Measurements from ENCODE around the gene TSPAN1. TPM values are rescaled to one million over a fixed set of nuclear protein-coding genes. Genes with fewer than 3 reads are reported as not detected.

Gene TSPAN1
- total RNA-seq (not detected), polyA plus RNA-seq (not detected), total RNA-seq (not detected)

- no peaks in the 10 kb centered on the region for H3K4me1 ChIP-seq (ENCODE audit: control insufficient read depth in 2 of 2, insufficient read depth in 2 of 2, low read length in 2 of 2)
- no peaks in the 10 kb centered on the region for H3K4me1 Mint-ChIP-seq
- H3K27ac Mint-ChIP-seq, result no peak within 1 kb of the TSS
- ATAC-seq (no peak), DNase-seq (peak in 1 of 9 donors; percentile 2)
- peaks cover 0 to 1% (median 0%) of the 10 kb centered on the region in 11 donors for H3K9me3 Mint-ChIP-seq
- H3K4me3 ChIP-seq (ENCODE audit: low read length), result no peak within 1 kb of the TSS
- ChIA-PET CTCF (interaction anchor here (10.7 kb wide), 1 partner anchor 139 kb away, joined by 119 read pairs; no protein-coding TSS in a partner anchor), POLR2A (interaction anchor here (0.6 kb wide), 1 partner anchor 348 kb away, joined by 3 read pairs; no protein-coding TSS in a partner anchor)
- H3K36me3 ChIP-seq (ENCODE audit: control insufficient read depth in 2 of 3, insufficient read depth in 3 of 3, low read length in 3 of 3), result no peaks in the 10 kb centered on the region
- H3K4me3 Mint-ChIP-seq, result no peak within 1 kb of the TSS
- intact Hi-C loops (cut with micrococcal nuclease), result no loop called here
- no peaks in the 10 kb centered on the region for H3K9me3 ChIP-seq (ENCODE audit: control insufficient read depth in 2 of 3, low read length in 3 of 3)
- no peaks in the 10 kb centered on the region for H3K36me3 Mint-ChIP-seq
- H3K27me3 Mint-ChIP-seq, result peaks cover 0 to 4% (median 0%) of the 10 kb centered on the region in 5 donors
- H3K27ac ChIP-seq (ENCODE audit: low read depth, low read length), result no peak within 1 kb of the TSS
- H3K27me3 ChIP-seq (ENCODE audit: control insufficient read depth in 2 of 2, insufficient read depth in 2 of 2, low read length in 2 of 2), result no peaks in the 10 kb centered on the region
Observed at GRCh38 chr1:46174448-46175231, at the start of gene TSPAN1. TSS of gene TSPAN1 (plus strand) at chr1:46175087. CDS start at chr1:46181108, 6,021 bp downstream.

- peaks cover 45 to 59% (median 50%) of the 10 kb centered on the region in 5 donors for H3K27me3 Mint-ChIP-seq
- ChIA-PET POLR2A (no interaction called here), CTCF (no interaction called here)
- H3K27ac Mint-ChIP-seq, result no peak overlapping the region
- Histone ChIP-seq H3K4me3 (ENCODE audit: low read length) (no peak overlapping the region), H3K9me3 (ENCODE audit: control insufficient read depth in 2 of 3, low read length in 3 of 3) (no peaks in the 10 kb centered on the region), H3K27me3 (ENCODE audit: control insufficient read depth in 2 of 2, insufficient read depth in 2 of 2, low read length in 2 of 2) (peaks cover 4 to 10% of the 10 kb centered on the region in 2 donors), H3K4me1 (ENCODE audit: control insufficient read depth in 2 of 2, insufficient read depth in 2 of 2, low read length in 2 of 2) (peaks cover 3 to 7% of the 10 kb centered on the region in 2 donors), H3K27ac (ENCODE audit: low read depth, low read length) (no peak overlapping the region), H3K36me3 (ENCODE audit: control insufficient read depth in 2 of 3, insufficient read depth in 3 of 3, low read length in 3 of 3) (peaks cover 0 to 5% (median 0%) of the 10 kb centered on the region in 3 experiments)
- H3K4me1 Mint-ChIP-seq, result peaks cover 13 to 30% (median 22%) of the 10 kb centered on the region in 7 donors
- no peak overlapping the region for H3K4me3 Mint-ChIP-seq
- DNase-seq, result no peak
- no peak for ATAC-seq
- peaks cover 0 to 3% (median 0%) of the 10 kb centered on the region in 11 donors for H3K9me3 Mint-ChIP-seq
- no peaks in the 10 kb centered on the region for H3K36me3 Mint-ChIP-seq
- intact Hi-C loops (cut with micrococcal nuclease), result no loop called here
Observed at GRCh38 chr1:46128344-46128743, 46.5 kb upstream of the TSPAN1 start.

GRCh38 chr1:46130121-46130520 lies 44.8 kb upstream of the TSPAN1 start:
- intact Hi-C loops (cut with micrococcal nuclease), result loop anchor here in 1 of 2 donors (5.0 kb wide), 1 partner anchor 63 kb away; no protein-coding TSS in a partner anchor
- Histone ChIP-seq H3K27me3 (ENCODE audit: control insufficient read depth in 2 of 2, insufficient read depth in 2 of 2, low read length in 2 of 2) (peaks cover 4 to 10% of the 10 kb centered on the region in 2 donors), H3K36me3 (ENCODE audit: control insufficient read depth in 2 of 3, insufficient read depth in 3 of 3, low read length in 3 of 3) (peaks cover 0 to 5% (median 0%) of the 10 kb centered on the region in 3 experiments), H3K4me1 (ENCODE audit: control insufficient read depth in 2 of 2, insufficient read depth in 2 of 2, low read length in 2 of 2) (peaks cover 3 to 7% of the 10 kb centered on the region in 2 donors), H3K9me3 (ENCODE audit: control insufficient read depth in 2 of 3, low read length in 3 of 3) (no peaks in the 10 kb centered on the region), H3K27ac (ENCODE audit: low read depth, low read length) (no peak overlapping the region), H3K4me3 (ENCODE audit: low read length) (no peak overlapping the region)
- peaks cover 44 to 70% (median 63%) of the 10 kb centered on the region in 5 donors for H3K27me3 Mint-ChIP-seq
- ATAC-seq, result no peak
- peak overlapping the region in 1 of 10 donors; percentile 97 for H3K4me3 Mint-ChIP-seq
- no peak for DNase-seq
- ChIA-PET CTCF (interaction anchor here (1.1 kb wide), 1 partner anchor 11 kb away, joined by 3 read pairs; no protein-coding TSS in a partner anchor), POLR2A (interaction anchor here (1.1 to 1.3 kb wide), 2 partner anchors 12 to 37 kb away, joined by 3 read pairs; no protein-coding TSS in a partner anchor)
- no peak overlapping the region for H3K27ac Mint-ChIP-seq
- H3K36me3 Mint-ChIP-seq, result no peaks in the 10 kb centered on the region
- peaks cover 0 to 3% (median 0%) of the 10 kb centered on the region in 11 donors for H3K9me3 Mint-ChIP-seq
- peaks cover 15 to 38% (median 27%) of the 10 kb centered on the region in 7 donors for H3K4me1 Mint-ChIP-seq

GRCh38 chr1:46130606-46131005 lies 44.3 kb upstream of the TSPAN1 start:
- peaks cover 0 to 3% (median 0%) of the 10 kb centered on the region in 11 donors for H3K9me3 Mint-ChIP-seq
- H3K27ac Mint-ChIP-seq, result no peak overlapping the region
- peaks cover 15 to 38% (median 27%) of the 10 kb centered on the region in 7 donors for H3K4me1 Mint-ChIP-seq
- peak overlapping the region in 2 of 10 donors; percentile 2 to 97 for H3K4me3 Mint-ChIP-seq
- Histone ChIP-seq H3K27ac (ENCODE audit: low read depth, low read length) (no peak overlapping the region), H3K36me3 (ENCODE audit: control insufficient read depth in 2 of 3, insufficient read depth in 3 of 3, low read length in 3 of 3) (peaks cover 0 to 5% (median 0%) of the 10 kb centered on the region in 3 experiments), H3K4me1 (ENCODE audit: control insufficient read depth in 2 of 2, insufficient read depth in 2 of 2, low read length in 2 of 2) (peaks cover 3 to 7% of the 10 kb centered on the region in 2 donors), H3K9me3 (ENCODE audit: control insufficient read depth in 2 of 3, low read length in 3 of 3) (no peaks in the 10 kb centered on the region), H3K4me3 (ENCODE audit: low read length) (no peak overlapping the region), H3K27me3 (ENCODE audit: control insufficient read depth in 2 of 2, insufficient read depth in 2 of 2, low read length in 2 of 2) (peaks cover 4 to 10% of the 10 kb centered on the region in 2 donors)
- intact Hi-C loops (cut with micrococcal nuclease), result loop anchor here in 1 of 2 donors (5.0 kb wide), 1 partner anchor 63 kb away; no protein-coding TSS in a partner anchor
- no peak for ATAC-seq
- DNase-seq, result no peak
- no peaks in the 10 kb centered on the region for H3K36me3 Mint-ChIP-seq
- ChIA-PET CTCF (interaction anchor here (1.1 kb wide), 1 partner anchor 11 kb away, joined by 3 read pairs; no protein-coding TSS in a partner anchor), POLR2A (interaction anchor here (1.1 to 1.3 kb wide), 2 partner anchors 12 to 36 kb away, joined by 3 read pairs; no protein-coding TSS in a partner anchor)
- H3K27me3 Mint-ChIP-seq, result peaks cover 45 to 72% (median 63%) of the 10 kb centered on the region in 5 donors

GRCh38 chr1:46131093-46131492 lies 43.8 kb upstream of the TSPAN1 start:
- Histone ChIP-seq H3K36me3 (ENCODE audit: control insufficient read depth in 2 of 3, insufficient read depth in 3 of 3, low read length in 3 of 3) (peaks cover 0 to 5% (median 0%) of the 10 kb centered on the region in 3 experiments), H3K9me3 (ENCODE audit: control insufficient read depth in 2 of 3, low read length in 3 of 3) (no peaks in the 10 kb centered on the region), H3K27me3 (ENCODE audit: control insufficient read depth in 2 of 2, insufficient read depth in 2 of 2, low read length in 2 of 2) (peaks cover 4 to 10% of the 10 kb centered on the region in 2 donors), H3K4me3 (ENCODE audit: low read length) (no peak overlapping the region), H3K27ac (ENCODE audit: low read depth, low read length) (no peak overlapping the region), H3K4me1 (ENCODE audit: control insufficient read depth in 2 of 2, insufficient read depth in 2 of 2, low read length in 2 of 2) (peaks cover 3 to 7% of the 10 kb centered on the region in 2 donors)
- H3K9me3 Mint-ChIP-seq, result peaks cover 0 to 3% (median 0%) of the 10 kb centered on the region in 11 donors
- no peak for ATAC-seq
- no peaks in the 10 kb centered on the region for H3K36me3 Mint-ChIP-seq
- ChIA-PET CTCF (interaction anchor here (0.7 to 1.1 kb wide), 2 partner anchors 10 to 1364 kb away, joined by 3 to 6 read pairs; no protein-coding TSS in a partner anchor), POLR2A (interaction anchor here (1.1 to 1.3 kb wide), 2 partner anchors 13 to 36 kb away, joined by 3 to 4 read pairs; no protein-coding TSS in a partner anchor)
- intact Hi-C loops (cut with micrococcal nuclease), result loop anchor here in 1 of 2 donors (5.0 kb wide), 1 partner anchor 64 kb away; no protein-coding TSS in a partner anchor
- no peak overlapping the region for H3K27ac Mint-ChIP-seq
- H3K4me1 Mint-ChIP-seq, result peaks cover 15 to 38% (median 27%) of the 10 kb centered on the region in 7 donors
- peak overlapping the region; percentile 71 to 99 (median 96) for H3K4me3 Mint-ChIP-seq
- no peak for DNase-seq
- peaks cover 45 to 73% (median 65%) of the 10 kb centered on the region in 5 donors for H3K27me3 Mint-ChIP-seq
